Sigmoid colon (tissue), 7 donors: ENCODE data around the gene HRH1. TPM values are rescaled to one million over a fixed set of nuclear protein-coding genes. Genes with fewer than 3 reads are reported as not detected.

ENCODE experiments used
- DNase-seq: peaks from one replicate; pipeline ENCODE4 v3.0.0-alpha.2; 2019
- H3K27ac ChIP-seq, 4 donors: fragments of 200-600 bp; sonication (generic); one replicate each; pipeline ENCODE4 v1.5.1; 2016 to 2019; ENCODE audit warnings: mild to moderate bottlenecking in 1 of 4
- H3K27me3 ChIP-seq, 3 donors: fragments of 200-600 bp; sonication (generic); one replicate each; pipeline ENCODE4 v1.5.1; 2019; ENCODE audit warnings: mild to moderate bottlenecking in 1 of 3
- H3K36me3 ChIP-seq, 4 donors: fragments of 200-600 bp; sonication (generic); one replicate each; pipeline ENCODE4 v1.5.1; 2016 to 2019
- H3K4me1 ChIP-seq, 4 donors: fragments of 200-600 bp; sonication (generic); one replicate each; pipeline ENCODE4 v1.5.1; 2017 to 2019
- H3K4me3 ChIP-seq, 4 donors: fragments of 200-600 bp; sonication (generic); one replicate each; pipeline ENCODE4 v1.5.1; 2017 to 2019; ENCODE audit warnings: mild to moderate bottlenecking in 2 of 4, moderate library complexity in 1 of 4
- H3K9me3 ChIP-seq, 4 donors: fragments of 200-600 bp in 3 of 4; sonication (generic) in 3 of 4; one replicate each; pipeline versions ENCODE4 v1.5.1 to v1.6.1; 2013 to 2019
- CTCF ChIP-seq, 4 experiments: fragments of 450-650 bp in 3 of 4; fragments of 200-600 bp in 1 of 4; IDR thresholded peaks; one replicate each; pipeline ENCODE4 v1.5.1; 2016 to 2019; ENCODE audit warnings: antibody characterized with exemption in 4 of 4, mild to moderate bottlenecking in 3 of 4, moderate library complexity in 2 of 4
- EP300 ChIP-seq, 4 donors: sonication (generic); formaldehyde crosslinking; IDR thresholded peaks; one replicate each; pipeline ENCODE4 v1.6.1; 2017; ENCODE audit warnings: antibody characterized with exemption in 4 of 4
- POLR2A ChIP-seq, 2 donors: fragments of 450-650 bp; IDR thresholded peaks; one replicate each; pipeline ENCODE4 v1.6.1; 2016; ENCODE audit warnings: antibody characterized with exemption in 2 of 2, mild to moderate bottlenecking in 2 of 2, moderate library complexity in 2 of 2
- POLR2AphosphoS5 ChIP-seq, 4 donors: sonication (generic); formaldehyde crosslinking; IDR thresholded peaks; one replicate each; pipeline ENCODE4 v1.6.1; 2017; ENCODE audit warnings: antibody characterized with exemption in 4 of 4
- WGBS, 2 donors: extraction: QIAGEN DNeasy Blood & Tissue Kit; methylation state at CpG; one replicate each; pipeline ENCODE4 v1.1.7; 2013; 5-methylcytosine and 5-hydroxymethylcytosine counted together
- intact Hi-C: fragments of 100-400 bp; cut with DNase I; formaldehyde crosslinking; loops from one replicate; pipeline ENCODE4 v1.15.1; 2023
- polyA plus RNA-seq, 3 donors: library from polyadenylated mRNA; stranded (reverse); fragments of 200-250 nt; gene quantifications; one replicate each; pipeline ENCODE4 v1.2.3, GENCODE V29; 2013
- total RNA-seq, 4 donors: library from RNA; depleted of rRNA; stranded (reverse); fragments of >200 nt; gene quantifications; one replicate each; pipeline ENCODE4 v1.1.0, GENCODE V29; 2016
- donor health status: healthy with polysubstance abuse.
- donor health status: Bipolar disorder and iron deficiency.
- donor health status: healthy.

Gene HRH1
- total and polyA plus RNA-seq, 7 donors = 1.8 to 57.3 (median 3.9) TPM

GRCh38 chr3:11146773-11147660 is 7.3 kb upstream of the HRH1 start:
- Histone ChIP-seq H3K9me3 (no peaks in the 10 kb centered on the region), H3K27me3 (no peaks in the 10 kb centered on the region), H3K4me3 (no peak overlapping the region), H3K36me3 (no peaks in the 10 kb centered on the region), H3K27ac (no peak overlapping the region), H3K4me1 (peaks cover 0 to 22% (median 6%) of the 10 kb centered on the region in 4 donors)
- TF ChIP-seq POLR2A (IDR thresholded peaks at IDR 0.05) = no peak
- 91% methylated on average over 6 of the region's 6 CpGs for WGBS, 2 donors
- no peak for DNase-seq
- intact Hi-C loops = no loop called here

GRCh38 chr3:11150256-11150655 is 4.0 kb upstream of the HRH1 start:
- no peak overlapping the region for H3K27ac ChIP-seq
- H3K4me3 ChIP-seq = no peak overlapping the region
- intact Hi-C loops = loop anchor here (5.0 kb wide), 1 partner anchor 88 kb away; no protein-coding TSS in a partner anchor

GRCh38 chr3:11152301-11152700 is 2.0 kb upstream of the HRH1 start:
- Histone ChIP-seq H3K4me3 (no peak overlapping the region), H3K27me3 (no peaks in the 10 kb centered on the region), H3K27ac (peak overlapping the region in 1 of 4 donors; percentile 79), H3K4me1 (peaks cover 0 to 35% (median 25%) of the 10 kb centered on the region in 4 donors), H3K36me3 (no peaks in the 10 kb centered on the region), H3K9me3 (no peaks in the 10 kb centered on the region)
- no peak for DNase-seq
- TF ChIP-seq EP300 (IDR thresholded peaks at IDR 0.05) (no peak), POLR2A (IDR thresholded peaks at IDR 0.05) (no peak), POLR2AphosphoS5 (IDR thresholded peaks at IDR 0.05) (no peak), CTCF (IDR thresholded peaks at IDR 0.05) (no peak)
- WGBS, 2 donors = 69 to 89% methylated on average over 2 of the region's 2 CpGs
- intact Hi-C loops = loop anchor here (5.0 kb wide), 1 partner anchor 90 kb away; no protein-coding TSS in a partner anchor

More at GRCh38 chr3:11150256-11150655, 4.0 kb upstream of the HRH1 start:
- Histone ChIP-seq H3K36me3 (no peaks in the 10 kb centered on the region), H3K27me3 (no peaks in the 10 kb centered on the region), H3K9me3 (no peaks in the 10 kb centered on the region), H3K4me1 (peaks cover 0 to 27% (median 13%) of the 10 kb centered on the region in 4 donors)
- WGBS, 2 donors = 87 to 88% methylated on average over 7 of the region's 7 CpGs
- no peak for TF ChIP-seq CTCF (IDR thresholded peaks at IDR 0.05)
- TF ChIP-seq POLR2A (IDR thresholded peaks at IDR 0.05) = no peak
- no peak for TF ChIP-seq EP300 (IDR thresholded peaks at IDR 0.05)
- no peak for TF ChIP-seq POLR2AphosphoS5 (IDR thresholded peaks at IDR 0.05)
- no peak for DNase-seq

- intact Hi-C loops = loop anchor here (5.0 kb wide), 5 partner anchors 57 to 177 kb away; no protein-coding TSS in a partner anchor
- Histone ChIP-seq H3K4me3 (peak overlapping the region; percentile 38 to 73 (median 62)), H3K9me3 (no peaks in the 10 kb centered on the region), H3K27me3 (no peaks in the 10 kb centered on the region), H3K27ac (peak overlapping the region; percentile 64 to 79 (median 74)), H3K36me3 (no peaks in the 10 kb centered on the region), H3K4me1 (peaks cover 0 to 51% (median 34%) of the 10 kb centered on the region in 4 donors)
- no peak for DNase-seq
- TF ChIP-seq POLR2A (IDR thresholded peaks at IDR 0.05) (no peak), POLR2AphosphoS5 (IDR thresholded peaks at IDR 0.05) (no peak), CTCF (IDR thresholded peaks at IDR 0.05) (no peak), EP300 (IDR thresholded peaks at IDR 0.05) (no peak)
- WGBS, 2 donors = 5 to 9% methylated on average over 10 of the region's 10 CpGs
These were observed 646 bp downstream of the HRH1 start for GRCh38 chr3:11154953-11155325.

- Histone ChIP-seq H3K4me3 (peak overlapping the region; percentile 38 to 73 (median 62)), H3K4me1 (peaks cover 0 to 55% (median 36%) of the 10 kb centered on the region in 4 donors), H3K9me3 (no peaks in the 10 kb centered on the region), H3K27me3 (no peaks in the 10 kb centered on the region), H3K27ac (peak overlapping the region; percentile 64 to 79 (median 74)), H3K36me3 (no peaks in the 10 kb centered on the region)
- peak; percentile 92 for DNase-seq
- WGBS, 2 donors = 4 to 13% methylated on average over 8 of the region's 8 CpGs
- TF ChIP-seq CTCF (IDR thresholded peaks at IDR 0.05) (peak; percentile 76 to 84 (median 81)), EP300 (IDR thresholded peaks at IDR 0.05) (no peak), POLR2A (IDR thresholded peaks at IDR 0.05) (no peak), POLR2AphosphoS5 (IDR thresholded peaks at IDR 0.05) (peak in 3 of 4 donors; percentile 44 to 49 (median 47))
- intact Hi-C loops = loop anchor here (5.0 kb wide), 4 partner anchors 57 to 177 kb away; no protein-coding TSS in a partner anchor
These were observed 1.2 kb downstream of the HRH1 start for GRCh38 chr3:11155341-11156025.
